Nephron (organoid): ENCODE measurements around the gene MFAP2.
A peak's percentile ranks its signal among the peaks of the same experiment; 100 is the strongest.
"Not testable (repeated sequence)": the region's sequence is repeated elsewhere in the genome, so short reads cannot be mapped to it uniquely, and the experiment has no call there.

ENCODE experiments used
- H3K27ac Mint-ChIP-seq, 3 experiments: 2 replicates each; pipeline ENCODE4 v1.8.0; 2020; ENCODE audit warnings: mixed read lengths in 3 of 3, mild to moderate bottlenecking in 2 of 3, moderate library complexity in 1 of 3
- H3K27me3 Mint-ChIP-seq: 2 replicates; pipeline ENCODE4 v1.8.0; 2021; ENCODE audit warnings: low read depth, mild to moderate bottlenecking, moderate library complexity, mixed read lengths
- H3K36me3 Mint-ChIP-seq: 2 replicates; pipeline ENCODE4 v1.8.0; 2020; ENCODE audit warnings: low read depth, mixed read lengths
- H3K4me1 Mint-ChIP-seq: 2 replicates; pipeline ENCODE4 v1.8.0; 2020; ENCODE audit warnings: mixed read lengths
- H3K4me3 Mint-ChIP-seq, 3 experiments: 2 replicates each; pipeline ENCODE4 v1.8.0; 2020; ENCODE audit warnings: mild to moderate bottlenecking in 3 of 3, mixed read lengths in 3 of 3, moderate library complexity in 2 of 3
- H3K9me3 Mint-ChIP-seq: 2 replicates; pipeline ENCODE4 v1.8.0; 2020; ENCODE audit warnings: mixed read lengths
- TF ChIP-seq, protein P1 (sequence below), 3 experiments: fragments of 200-600 bp; sonication (generic); IDR thresholded peaks; one replicate each; pipeline ENCODE4 v1.5.0; 2021; ENCODE audit warnings: antibody characterized with exemption in 3 of 3; ENCODE audit not compliant: unreplicated experiment in 3 of 3

Gene MFAP2

DNA sequence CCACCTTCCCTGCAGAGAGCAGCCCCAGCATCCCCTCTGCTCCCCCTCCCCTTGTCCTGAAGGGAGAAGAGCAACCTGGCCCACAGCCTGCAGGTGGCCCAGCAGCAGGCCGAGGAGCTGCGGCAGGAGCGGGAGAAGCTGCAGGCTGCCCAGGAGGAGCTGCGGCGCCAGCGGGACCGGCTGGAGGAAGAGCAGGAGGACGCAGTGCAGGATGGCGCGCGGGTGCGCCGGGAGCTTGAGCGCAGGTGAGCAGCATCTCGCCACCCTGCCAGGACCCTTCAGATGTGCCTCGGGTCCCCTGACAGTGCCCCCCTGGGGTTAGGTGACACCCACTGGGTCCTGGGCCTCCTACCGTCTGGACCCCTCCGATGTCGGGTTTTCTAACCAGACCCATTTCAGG, 36.4 kb downstream of the MFAP2 start:
- Mint-ChIP-seq H3K36me3 (peaks cover 12% of the 10 kb centered on the region), H3K27me3 (no peaks in the 10 kb centered on the region), H3K27ac (no peak overlapping the region), H3K9me3 (no peaks in the 10 kb centered on the region), H3K4me1 (no peaks in the 10 kb centered on the region), H3K4me3 (no peak overlapping the region)
- TF ChIP-seq, protein P1, sequence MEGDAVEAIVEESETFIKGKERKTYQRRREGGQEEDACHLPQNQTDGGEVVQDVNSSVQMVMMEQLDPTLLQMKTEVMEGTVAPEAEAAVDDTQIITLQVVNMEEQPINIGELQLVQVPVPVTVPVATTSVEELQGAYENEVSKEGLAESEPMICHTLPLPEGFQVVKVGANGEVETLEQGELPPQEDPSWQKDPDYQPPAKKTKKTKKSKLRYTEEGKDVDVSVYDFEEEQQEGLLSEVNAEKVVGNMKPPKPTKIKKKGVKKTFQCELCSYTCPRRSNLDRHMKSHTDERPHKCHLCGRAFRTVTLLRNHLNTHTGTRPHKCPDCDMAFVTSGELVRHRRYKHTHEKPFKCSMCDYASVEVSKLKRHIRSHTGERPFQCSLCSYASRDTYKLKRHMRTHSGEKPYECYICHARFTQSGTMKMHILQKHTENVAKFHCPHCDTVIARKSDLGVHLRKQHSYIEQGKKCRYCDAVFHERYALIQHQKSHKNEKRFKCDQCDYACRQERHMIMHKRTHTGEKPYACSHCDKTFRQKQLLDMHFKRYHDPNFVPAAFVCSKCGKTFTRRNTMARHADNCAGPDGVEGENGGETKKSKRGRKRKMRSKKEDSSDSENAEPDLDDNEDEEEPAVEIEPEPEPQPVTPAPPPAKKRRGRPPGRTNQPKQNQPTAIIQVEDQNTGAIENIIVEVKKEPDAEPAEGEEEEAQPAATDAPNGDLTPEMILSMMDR (IDR thresholded peaks at IDR 0.05; ENCODE audit: unreplicated experiment in 3 of 3): no peak

DNA sequence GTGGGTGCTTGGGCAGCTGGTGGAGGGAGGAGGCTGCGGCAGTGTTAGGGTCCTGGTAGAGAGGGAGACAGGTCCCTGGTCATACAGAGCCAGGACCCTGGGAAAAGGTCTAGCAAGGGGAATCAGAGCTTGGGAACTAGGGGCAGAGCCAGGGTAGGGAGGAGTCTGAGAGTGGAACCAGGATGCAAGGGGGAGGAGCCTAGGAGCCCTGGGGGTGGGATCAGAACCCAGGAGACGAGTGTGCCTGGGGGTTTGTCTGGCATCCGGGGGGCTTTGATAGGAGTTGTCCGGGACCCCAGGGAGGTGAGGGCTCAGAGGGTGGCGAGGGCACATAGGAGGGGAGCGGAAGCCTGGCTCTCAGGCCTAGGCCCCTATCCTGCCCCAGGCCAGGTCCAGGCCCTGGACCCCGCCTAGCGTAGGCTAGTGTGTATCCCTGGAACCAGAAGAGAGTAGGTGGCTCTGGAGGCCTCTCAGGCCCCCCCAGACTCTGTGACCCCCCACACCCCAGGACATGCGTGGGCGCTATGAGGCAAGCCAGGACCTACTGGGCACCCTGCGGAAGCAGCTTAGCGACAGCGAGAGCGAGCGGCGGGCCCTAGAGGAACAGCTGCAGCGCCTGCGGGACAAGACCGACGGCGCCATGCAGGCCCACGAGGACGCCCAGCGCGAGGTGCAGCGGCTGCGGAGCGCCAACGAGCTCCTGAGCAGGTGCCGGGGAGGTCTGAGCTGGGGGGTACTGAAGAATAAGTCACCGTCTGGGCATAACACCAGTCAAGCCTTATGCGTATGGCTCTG, 40.8 kb downstream of the MFAP2 start:
- H3K27me3 Mint-ChIP-seq, H3K9me3 Mint-ChIP-seq, H3K4me1 Mint-ChIP-seq: not testable (repeated sequence)
- Mint-ChIP-seq H3K36me3 (peaks cover 15% of the 10 kb centered on the region), H3K27ac (peak overlapping the region in 1 of 3 experiments; percentile 37), H3K4me3 (peak overlapping the region in 2 of 3 experiments; percentile 30 to 42)

DNA sequence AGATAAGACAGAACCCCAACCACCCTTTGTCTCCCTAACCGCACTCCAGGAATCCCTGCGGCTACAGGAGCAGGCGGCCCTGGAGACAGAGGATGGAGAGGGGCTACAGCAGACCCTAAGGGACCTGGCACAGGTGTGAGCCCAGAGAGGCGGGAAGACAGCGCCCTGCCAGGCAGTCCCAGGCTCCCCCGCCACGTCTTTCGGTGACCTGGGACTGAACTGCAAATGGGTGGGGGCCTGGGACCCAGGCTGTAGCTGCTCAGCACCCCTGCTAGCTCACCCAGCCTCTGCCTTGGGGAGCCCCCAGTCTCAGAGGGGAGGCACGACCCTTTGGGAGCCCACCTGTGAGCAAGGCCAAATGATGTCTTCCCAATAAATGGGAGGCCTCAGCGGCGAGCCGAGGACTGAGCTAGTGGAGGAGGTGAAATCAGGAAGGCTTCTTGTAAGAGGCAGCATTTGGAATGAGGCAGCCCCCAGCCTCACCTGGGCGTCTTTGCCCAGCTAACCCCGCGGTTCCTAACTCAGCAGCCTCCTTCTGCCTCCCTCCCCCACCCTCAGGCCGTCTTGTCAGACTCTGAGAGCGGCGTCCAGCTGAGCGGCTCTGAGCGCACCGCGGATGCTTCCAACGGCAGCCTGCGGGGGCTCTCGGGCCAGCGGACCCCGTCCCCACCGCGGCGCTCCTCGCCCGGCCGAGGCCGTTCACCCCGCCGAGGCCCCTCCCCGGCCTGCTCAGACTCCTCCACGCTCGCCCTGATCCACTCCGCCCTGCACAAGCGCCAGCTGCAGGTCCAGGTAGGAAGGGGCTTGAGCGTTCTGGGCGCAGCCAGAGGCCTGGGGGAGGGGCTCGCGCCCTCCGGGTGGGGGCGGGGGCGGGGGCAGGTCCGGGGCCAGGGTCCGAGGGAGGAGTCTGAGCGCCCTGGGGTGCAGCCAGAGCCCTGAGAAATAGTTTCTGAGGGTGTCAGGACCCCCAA, 41.8 kb downstream of the MFAP2 start:
- TF ChIP-seq, protein P1 (IDR thresholded peaks at IDR 0.05; ENCODE audit: unreplicated experiment in 3 of 3): no peak
- Mint-ChIP-seq H3K27me3 (no peaks in the 10 kb centered on the region), H3K4me3 (peak overlapping the region in 2 of 3 experiments; percentile 30 to 37), H3K27ac (peak overlapping the region in 1 of 3 experiments; percentile 37), H3K36me3 (peaks cover 15% of the 10 kb centered on the region), H3K4me1 (no peaks in the 10 kb centered on the region), H3K9me3 (no peaks in the 10 kb centered on the region)

DNA sequence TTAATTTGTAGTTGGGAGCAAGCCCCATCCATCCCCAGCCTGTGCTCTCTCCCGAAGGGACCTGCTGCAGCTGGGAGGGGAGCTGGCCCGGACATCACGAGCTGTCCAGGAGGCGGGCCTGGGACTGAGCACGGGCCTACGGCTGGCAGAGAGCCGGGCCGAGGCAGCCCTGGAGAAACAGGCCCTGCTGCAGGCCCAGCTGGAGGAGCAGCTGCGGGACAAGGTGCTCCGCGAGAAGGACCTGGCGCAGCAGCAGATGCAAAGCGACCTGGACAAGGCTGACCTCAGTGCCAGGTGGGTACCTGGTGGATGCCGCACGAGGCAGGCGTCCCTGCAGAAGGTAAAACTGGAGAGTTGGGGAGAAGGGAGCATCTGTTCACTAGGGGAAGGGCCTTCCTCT, 43.8 kb downstream of the MFAP2 start:
- H3K4me1 Mint-ChIP-seq, H3K27me3 Mint-ChIP-seq, H3K27ac Mint-ChIP-seq, H3K4me3 Mint-ChIP-seq, H3K9me3 Mint-ChIP-seq: not testable (repeated sequence)
- peaks cover 13% of the 10 kb centered on the region for H3K36me3 Mint-ChIP-seq

DNA sequence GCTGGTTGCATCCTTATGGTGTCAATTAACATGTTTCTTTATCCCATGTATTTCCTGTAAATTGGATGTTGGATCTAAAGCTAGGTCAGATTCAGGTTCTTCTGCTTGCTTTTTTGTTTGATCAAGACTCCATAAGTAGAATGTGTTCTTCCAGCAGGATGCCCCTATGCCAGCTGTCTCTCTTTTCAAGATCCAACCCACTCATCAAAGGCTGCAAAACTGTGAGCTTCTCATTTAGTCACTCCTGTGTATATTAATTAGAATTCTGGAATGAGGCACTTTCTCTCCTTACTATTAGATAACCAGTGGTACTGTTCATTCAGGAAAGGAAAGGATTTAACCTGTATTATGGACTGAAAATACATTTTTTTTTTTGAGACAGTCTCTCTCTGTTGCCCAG, 46.5 kb downstream of the MFAP2 start:
- peaks cover 17% of the 10 kb centered on the region for H3K36me3 Mint-ChIP-seq
- not testable (repeated sequence) for H3K27ac Mint-ChIP-seq, H3K4me3 Mint-ChIP-seq, H3K4me1 Mint-ChIP-seq, H3K27me3 Mint-ChIP-seq, H3K9me3 Mint-ChIP-seq

DNA sequence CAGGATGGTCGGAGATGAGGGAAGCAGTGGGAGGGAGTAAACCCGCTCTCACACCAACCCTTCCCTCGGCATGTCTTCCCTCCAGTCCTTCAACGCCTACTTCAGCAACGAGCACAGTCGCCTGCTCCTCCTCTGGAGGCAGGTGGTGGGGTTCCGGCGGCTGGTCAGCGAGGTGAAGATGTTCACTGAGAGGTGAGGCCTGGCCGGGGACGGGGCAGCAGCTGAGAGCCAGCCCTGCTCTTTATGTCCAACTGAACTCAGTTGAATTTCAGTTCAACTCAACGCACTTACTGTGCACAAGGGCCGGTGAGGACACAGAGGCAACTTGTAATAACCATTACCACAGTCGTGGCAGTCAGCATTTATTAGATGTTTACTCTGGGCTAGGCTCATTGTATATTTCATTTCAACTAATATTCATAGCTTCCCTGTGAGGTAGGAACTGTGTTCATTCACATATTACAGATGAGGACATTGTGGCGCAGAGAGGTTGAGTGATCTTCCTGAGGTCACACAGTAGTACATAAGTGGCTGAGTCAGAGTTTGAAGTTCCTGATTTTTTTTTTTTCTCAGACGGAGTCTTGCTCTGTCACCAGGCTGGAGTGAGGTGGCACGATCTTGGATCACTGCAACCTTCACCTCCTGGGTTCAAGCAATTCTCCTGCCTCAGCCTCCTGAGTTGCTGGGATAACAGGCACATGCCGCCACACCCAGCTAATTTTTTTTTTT, 49.0 kb downstream of the MFAP2 start:
- not testable (repeated sequence) for H3K9me3 Mint-ChIP-seq, H3K27me3 Mint-ChIP-seq, H3K27ac Mint-ChIP-seq, H3K4me3 Mint-ChIP-seq
- Mint-ChIP-seq H3K4me1 (peaks cover 11% of the 10 kb centered on the region), H3K36me3 (peaks cover 17% of the 10 kb centered on the region)

DNA sequence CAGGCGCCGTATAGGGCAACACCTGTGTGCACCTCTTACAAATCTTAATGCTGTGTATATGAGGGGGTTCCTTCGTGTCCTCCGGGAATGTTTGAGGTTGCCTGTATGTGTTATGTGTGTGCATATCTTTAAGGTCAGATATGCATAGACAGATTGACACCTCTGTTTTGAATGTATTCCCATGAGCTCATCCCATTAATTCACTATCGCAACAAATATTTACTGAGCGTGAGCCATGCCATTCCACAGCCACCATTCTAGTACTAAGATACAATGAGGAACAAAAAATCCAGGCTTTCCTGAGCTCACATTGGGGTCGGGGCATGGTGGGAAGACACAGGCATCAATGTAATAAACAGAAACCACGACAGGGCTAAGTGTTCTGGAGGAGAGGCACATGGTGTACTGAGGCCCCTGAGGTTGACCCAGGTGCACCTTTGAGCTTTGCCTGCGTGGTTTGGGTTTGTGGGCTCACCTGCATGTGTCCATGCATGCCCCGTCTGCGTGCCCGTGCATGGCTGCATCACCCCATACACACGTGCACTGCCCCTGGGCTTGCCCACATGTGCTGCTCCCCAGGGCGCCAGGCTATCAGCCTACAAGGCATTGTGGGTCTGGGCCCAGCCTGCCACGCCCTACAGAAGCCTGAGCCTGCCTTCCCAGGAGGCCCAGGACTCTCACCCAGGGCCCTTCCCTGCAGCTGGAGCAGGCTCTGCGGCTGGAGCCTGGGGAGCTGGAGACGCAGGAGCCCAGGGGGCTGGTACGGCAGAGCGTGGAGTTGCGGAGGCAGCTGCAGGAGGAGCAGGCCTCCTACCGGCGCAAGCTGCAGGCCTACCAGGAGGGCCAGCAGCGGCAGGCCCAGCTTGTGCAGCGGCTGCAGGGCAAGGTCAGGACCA, 51.0 kb downstream of the MFAP2 start:
- not testable (repeated sequence) for H3K4me3 Mint-ChIP-seq

More for the DNA sequence above, 51.0 kb downstream of the MFAP2 start:
- H3K9me3 Mint-ChIP-seq, H3K27ac Mint-ChIP-seq, H3K36me3 Mint-ChIP-seq, H3K27me3 Mint-ChIP-seq: not testable (repeated sequence)
- H3K4me1 Mint-ChIP-seq: peaks cover 19% of the 10 kb centered on the region
